CD4-positive, alpha-beta T cell treated with Interleukin-4 for 4 hours (primary cell): ENCODE results near the gene SYT2.
"Not testable (repeated sequence)": the region's sequence is repeated elsewhere in the genome, so short reads cannot be mapped to it uniquely, and the experiment has no call there.

ENCODE experiments used
- DNase-seq: peaks from one replicate; pipeline ENCODE4 v3.0.0-alpha.2; 2020

SYT2 gene

GRCh38 chr1:202588503-202589189, 121.6 kb downstream of the SYT2 start:
- no peak for DNase-seq

DNA sequence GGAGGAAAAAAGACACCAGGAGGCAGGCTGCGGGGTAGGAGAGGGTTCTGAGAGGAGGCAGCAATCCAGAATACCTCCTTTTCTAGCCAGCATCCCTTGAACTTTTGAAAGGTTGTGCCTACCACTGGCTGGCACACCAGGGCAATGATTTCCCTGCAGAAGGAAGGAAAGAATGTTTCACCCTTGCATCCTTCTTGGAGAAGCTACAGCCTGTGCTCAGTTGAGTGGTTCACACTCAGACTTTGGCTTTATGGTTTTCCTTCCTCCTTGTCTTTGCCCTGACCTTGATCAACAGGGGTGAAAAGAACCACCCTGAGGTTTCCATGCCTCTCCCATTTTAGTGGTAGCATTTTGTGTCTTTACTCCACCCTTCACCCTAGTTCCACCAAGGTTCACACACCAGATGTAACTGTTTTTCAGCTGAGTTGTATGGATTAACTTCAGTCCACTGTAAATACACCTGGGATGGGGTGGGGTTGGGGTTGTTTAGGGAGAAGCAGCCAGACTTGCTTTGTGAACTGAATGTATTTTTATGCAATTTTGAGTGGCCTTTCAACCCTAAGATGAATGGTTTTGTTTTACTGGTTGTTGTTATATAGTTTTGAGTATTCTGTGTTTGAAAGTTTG, 122.3 kb downstream of the SYT2 start:
- DNase-seq = no peak

DNA sequence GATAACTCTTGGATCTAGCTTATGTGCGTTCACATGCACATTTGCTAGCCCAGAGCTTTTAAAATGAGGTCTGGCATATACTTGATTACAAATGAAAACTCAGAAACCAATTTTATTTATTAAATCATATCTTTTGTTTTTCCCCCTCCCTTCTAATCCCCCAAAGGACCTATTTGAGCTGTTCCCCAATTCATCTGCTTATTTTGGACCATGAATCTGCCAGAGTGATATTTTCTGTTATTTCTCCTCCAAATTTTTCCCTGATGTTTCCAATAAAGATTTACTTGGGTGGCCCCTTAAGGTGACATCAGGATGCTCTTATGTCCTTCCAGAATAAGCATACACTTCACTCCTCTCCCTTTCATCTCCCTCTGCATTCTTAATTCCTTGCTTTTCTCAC, 123.4 kb downstream of the SYT2 start:
- no peak for DNase-seq

DNA sequence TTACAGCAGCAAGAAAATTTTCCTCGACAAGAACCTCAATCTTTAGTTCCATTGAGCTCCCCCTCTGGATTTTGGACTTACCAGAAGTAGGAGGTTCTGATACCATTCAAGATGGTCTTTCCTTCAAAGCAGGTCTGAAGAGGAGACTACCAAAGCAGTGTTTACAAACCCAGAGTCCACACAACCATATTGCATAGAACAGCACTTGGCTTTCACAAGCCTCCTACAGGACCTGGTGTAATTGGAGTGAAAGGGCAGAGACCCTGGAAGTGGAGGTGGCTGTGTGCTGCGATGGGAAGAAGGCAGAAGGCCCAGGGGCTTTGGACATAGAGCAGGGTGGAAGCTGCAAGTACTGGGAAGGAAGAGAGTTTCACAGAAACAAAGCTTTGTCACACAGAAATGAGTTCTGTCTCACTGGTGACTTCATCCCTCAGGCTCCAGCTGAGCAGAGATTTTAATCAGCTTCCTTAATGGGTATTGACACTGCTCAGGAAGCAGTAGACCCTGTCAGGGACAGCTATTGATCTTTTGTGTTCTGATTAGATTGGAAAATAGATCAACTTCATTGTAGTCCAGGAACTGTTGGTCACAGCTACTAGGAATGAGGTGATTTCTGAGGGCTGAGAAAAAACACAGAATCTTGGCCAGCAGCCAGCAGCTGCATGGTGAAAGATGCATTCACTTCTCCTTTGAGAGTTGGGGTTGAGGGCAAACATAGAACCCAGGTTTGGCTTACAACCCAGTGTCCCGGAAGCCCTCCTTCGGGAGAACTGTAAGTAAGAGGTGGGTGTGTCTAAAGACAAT, 124.0 kb downstream of the SYT2 start:
- DNase-seq = no peak

DNA sequence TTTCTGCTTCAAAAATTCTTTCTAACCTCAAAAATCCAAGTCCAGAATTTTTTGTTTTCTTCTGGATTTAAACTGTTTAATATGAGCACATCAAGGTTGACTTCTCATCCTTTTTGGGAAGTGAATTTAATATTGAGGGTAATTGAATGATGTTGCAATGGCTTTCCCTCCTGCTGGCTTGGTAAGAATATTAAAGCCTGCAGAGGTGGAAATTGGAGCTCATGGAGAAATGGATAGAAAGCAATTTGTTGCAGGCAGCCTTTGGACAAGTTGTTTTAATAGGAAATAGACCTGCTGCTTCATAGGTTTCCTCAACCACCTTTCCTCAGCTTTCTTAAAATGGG, 124.7 kb downstream of the SYT2 start:
- no peak for DNase-seq

- no peak for DNase-seq
Observed at GRCh38 chr1:202584707-202585589, 125.3 kb downstream of the SYT2 start.

DNA sequence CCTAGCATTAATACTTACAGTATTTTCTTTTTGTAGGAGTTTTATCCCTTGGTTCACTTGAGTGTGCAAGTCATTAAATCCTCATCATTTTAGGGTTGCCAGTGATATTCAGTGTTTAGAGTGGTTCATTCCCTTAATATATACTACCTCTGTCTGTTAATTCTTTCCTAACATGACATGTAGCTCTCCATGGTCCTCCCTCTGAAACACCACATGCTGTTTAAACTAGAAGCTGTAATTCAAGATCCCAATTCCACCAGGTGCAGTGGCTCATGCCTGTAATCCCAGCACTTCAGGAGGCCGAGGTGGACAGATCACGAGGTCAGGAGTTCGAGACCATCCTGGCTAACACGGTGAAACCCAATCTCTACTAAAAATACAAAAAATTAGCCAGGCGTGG, 127.9 kb downstream of the SYT2 start:
- not testable (repeated sequence) for DNase-seq

- DNase-seq = no peak
Observed at GRCh38 chr1:202580619-202581018, 129.6 kb downstream of the SYT2 start.

DNA sequence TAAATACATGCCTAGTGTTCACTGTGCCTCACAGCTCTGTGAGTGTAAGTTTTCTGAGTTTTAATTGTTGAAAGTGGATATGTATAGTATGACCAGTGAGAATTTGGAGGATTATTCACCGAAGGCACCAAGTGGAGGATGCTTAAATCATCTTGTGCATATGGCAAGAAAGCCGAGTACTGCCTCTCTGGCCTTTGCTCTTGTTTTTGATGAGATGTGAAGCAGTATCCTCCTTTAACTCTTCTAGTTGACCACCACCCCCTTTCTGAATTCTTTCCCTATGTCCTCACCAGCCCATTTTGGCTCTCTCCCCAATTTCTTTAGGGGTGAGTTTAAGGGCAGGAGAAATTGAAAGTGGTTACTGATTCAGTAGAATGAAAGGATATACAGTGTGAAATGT, 130.4 kb downstream of the SYT2 start:
- no peak for DNase-seq

DNA sequence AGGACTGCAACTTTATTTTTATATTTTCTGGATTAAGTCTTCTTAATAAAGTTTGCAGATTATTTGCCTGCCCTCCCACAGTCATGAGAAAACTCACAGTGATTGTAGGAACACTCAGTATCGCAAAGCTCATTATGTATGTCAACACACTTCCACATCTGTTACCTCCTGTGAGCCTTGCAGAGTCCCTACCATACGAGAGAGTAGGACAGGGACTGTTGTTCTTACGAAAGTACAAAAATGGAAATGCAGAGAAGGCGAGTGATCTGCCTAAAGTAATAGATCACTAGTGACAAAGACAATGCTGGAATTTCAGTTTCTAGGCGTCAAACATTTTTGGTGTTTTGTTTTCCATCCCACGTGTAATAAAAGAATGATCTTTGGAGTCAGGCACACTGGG, 131.7 kb downstream of the SYT2 start:
- DNase-seq = no peak

- DNase-seq = no peak
Observed at GRCh38 chr1:202578001-202578504, 132.2 kb downstream of the SYT2 start.

DNA sequence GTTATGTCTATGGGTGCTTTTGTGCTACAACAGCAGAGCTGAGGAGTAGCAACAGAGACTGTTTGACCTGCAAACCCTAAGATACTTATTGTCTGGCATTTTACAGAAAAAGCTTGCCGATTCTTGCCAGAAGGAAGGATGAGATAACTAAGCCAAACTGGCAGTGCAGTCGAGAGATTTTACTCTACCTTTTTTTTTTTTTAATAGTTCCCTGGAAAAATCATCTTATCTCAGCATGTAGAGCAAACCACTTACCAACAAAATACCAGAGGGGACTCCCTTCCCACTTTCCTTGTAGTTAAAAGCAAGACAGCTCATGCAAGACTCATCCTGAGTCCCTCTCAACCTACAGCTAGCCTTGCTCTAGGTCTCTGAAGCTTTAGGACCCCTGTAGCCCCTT, 132.9 kb downstream of the SYT2 start:
- no peak for DNase-seq

GRCh38 chr1:202576816-202577215, 133.4 kb downstream of the SYT2 start:
- no peak for DNase-seq

DNA sequence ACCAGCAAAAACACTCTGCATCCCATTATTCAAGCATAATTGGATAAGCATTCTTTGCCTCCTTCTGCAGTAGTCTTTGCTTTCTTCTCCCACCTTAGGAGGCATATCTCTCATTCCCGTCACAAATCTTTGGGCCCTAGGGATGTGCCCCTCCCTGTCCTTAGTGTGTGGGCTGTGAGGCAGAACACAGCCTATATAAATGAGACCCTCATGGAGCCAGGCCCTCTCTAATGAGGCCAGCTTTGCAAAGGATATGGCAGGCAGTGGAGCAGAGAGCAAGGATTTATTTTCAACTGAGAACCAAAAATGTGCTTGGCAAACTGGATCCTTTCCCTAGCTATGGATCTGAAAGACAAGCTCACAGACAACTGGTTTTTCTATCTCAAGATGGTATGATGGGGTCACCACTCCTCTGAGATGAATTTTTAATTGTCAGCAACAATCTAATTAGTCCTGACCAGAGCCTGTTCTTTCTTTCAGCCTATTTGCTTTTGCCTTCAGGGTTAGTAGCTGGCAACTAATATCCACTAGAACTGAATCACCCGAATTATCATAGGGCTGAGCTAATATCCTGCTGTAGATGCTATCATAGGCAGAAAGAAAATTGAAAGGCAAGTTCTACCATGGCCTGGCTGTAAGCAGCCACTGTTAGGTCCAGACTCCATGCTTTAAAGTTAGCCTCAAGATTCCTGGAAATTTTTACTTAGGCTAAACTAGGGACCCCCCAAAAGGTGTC, 134.2 kb downstream of the SYT2 start:
- DNase-seq = no peak

- DNase-seq = no peak
Observed at GRCh38 chr1:202572867-202573266, 137.4 kb downstream of the SYT2 start.

- DNase-seq = peak; percentile 23
Observed at GRCh38 chr1:202571719-202572339, 138.4 kb downstream of the SYT2 start.

DNA sequence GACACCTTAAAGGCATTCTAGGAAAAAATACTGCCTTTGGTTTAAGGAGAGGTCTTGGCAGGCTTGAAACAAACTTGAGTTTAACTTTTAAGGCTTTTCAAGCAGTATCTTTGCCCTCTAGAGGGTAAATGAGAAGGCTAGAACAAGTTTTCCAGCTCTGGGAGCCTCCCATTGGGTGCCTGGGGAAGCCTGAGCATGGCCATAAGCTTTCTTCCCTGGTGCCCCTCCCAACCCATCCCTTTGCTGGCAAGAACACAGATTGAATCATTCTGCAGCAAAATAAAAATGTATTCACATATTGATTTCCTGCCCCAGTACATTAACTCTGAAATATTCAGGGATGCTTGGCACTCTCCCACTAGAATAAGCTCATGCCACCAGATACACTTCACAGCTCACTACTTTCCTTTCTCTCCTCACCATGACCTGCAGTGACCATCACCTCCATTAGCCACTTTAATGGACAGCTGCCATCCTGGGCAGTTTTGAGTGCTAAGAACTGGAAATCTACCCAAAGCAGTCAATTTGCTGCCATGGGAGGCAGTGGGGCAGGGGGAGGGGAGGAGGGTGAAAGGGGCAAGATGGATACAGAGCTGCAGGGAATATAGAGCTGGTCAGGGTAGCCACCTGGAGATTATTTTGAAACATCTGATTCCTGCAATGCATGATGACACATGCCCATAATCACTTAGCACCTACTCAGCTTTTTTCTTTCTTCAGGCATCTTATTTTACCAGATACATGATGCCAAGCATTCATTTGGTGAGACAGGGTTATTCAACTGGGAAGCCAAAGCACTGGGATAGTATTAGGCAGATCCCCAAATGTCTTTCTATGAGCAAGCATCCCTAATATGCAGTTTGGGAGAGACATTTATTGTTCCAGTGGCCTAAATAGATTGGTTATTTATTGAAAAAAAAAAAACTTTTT, 140.6 kb downstream of the SYT2 start:
- DNase-seq = no peak

GRCh38 chr1:202568826-202569225, 141.4 kb downstream of the SYT2 start:
- DNase-seq = no peak

- DNase-seq = no peak
Observed at GRCh38 chr1:202568410-202568809, 141.8 kb downstream of the SYT2 start.

GRCh38 chr1:202567738-202568137, 142.5 kb downstream of the SYT2 start:
- no peak for DNase-seq
